ENCODE data around the gene ZNF697.
"Not testable (repeated sequence)": the region's sequence is repeated elsewhere in the genome, so short reads cannot be mapped to it uniquely, and the experiment has no call there.

ZNF697 gene

GRCh38 chr1:119603241-119603640, 44.8 kb downstream of the ZNF697 start:
- not testable (repeated sequence) for DNase-seq (ENCODE audit: low read depth in 2 of 2)

- DNase-seq (ENCODE audit: low read depth in 2 of 2): not testable (repeated sequence)
These were observed 45.3 kb downstream of the ZNF697 start for GRCh38 chr1:119602789-119603188.

- DNase-seq (ENCODE audit: low read depth in 2 of 2): no peak
These were observed 45.9 kb downstream of the ZNF697 start for GRCh38 chr1:119602169-119602568.

- DNase-seq (ENCODE audit: low read depth in 2 of 2): no peak
These were observed 47.1 kb downstream of the ZNF697 start for GRCh38 chr1:119600976-119601375.

- DNase-seq (ENCODE audit: low read depth in 2 of 2): no peak
These were observed 47.5 kb downstream of the ZNF697 start for GRCh38 chr1:119600561-119600960.

GRCh38 chr1:119595606-119596005, 52.5 kb downstream of the ZNF697 start:
- DNase-seq (ENCODE audit: low read depth in 2 of 2): no peak

- no peak for DNase-seq (ENCODE audit: low read depth in 2 of 2)
These were observed 52.9 kb downstream of the ZNF697 start for GRCh38 chr1:119595168-119595567.

- DNase-seq (ENCODE audit: low read depth in 2 of 2): no peak
These were observed 53.7 kb downstream of the ZNF697 start for GRCh38 chr1:119594376-119594775.

- DNase-seq (ENCODE audit: low read depth in 2 of 2): no peak
These were observed 54.3 kb downstream of the ZNF697 start for GRCh38 chr1:119593805-119594204.

- no peak for DNase-seq (ENCODE audit: low read depth in 2 of 2)
These were observed 57.7 kb downstream of the ZNF697 start for GRCh38 chr1:119590393-119590792.

- DNase-seq (ENCODE audit: low read depth in 2 of 2): no peak
These were observed 59.4 kb downstream of the ZNF697 start for GRCh38 chr1:119588621-119589020.

- no peak for DNase-seq (ENCODE audit: low read depth in 2 of 2)
These were observed 60.7 kb downstream of the ZNF697 start for GRCh38 chr1:119587341-119587740.

GRCh38 chr1:119585801-119586200, 62.3 kb downstream of the ZNF697 start:
- DNase-seq (ENCODE audit: low read depth in 2 of 2): not testable (repeated sequence)

- DNase-seq (ENCODE audit: low read depth in 2 of 2): no peak
These were observed 65.3 kb downstream of the ZNF697 start for GRCh38 chr1:119582801-119583200.

GRCh38 chr1:119581076-119581475, 67.0 kb downstream of the ZNF697 start:
- not testable (repeated sequence) for DNase-seq (ENCODE audit: low read depth in 2 of 2)

GRCh38 chr1:119573886-119574285, 74.2 kb downstream of the ZNF697 start:
- no peak for DNase-seq (ENCODE audit: low read depth in 2 of 2)

GRCh38 chr1:119569930-119570622, 78.0 kb downstream of the ZNF697 start:
- not testable (repeated sequence) for DNase-seq (ENCODE audit: low read depth in 2 of 2)
